Epidermal melanocyte (primary cell): ENCODE data around the gene TMEM168.
"Not testable (repeated sequence)": the region's sequence is repeated elsewhere in the genome, so short reads cannot be mapped to it uniquely, and the experiment has no call there.

Experiments
- DNase-seq: peaks from one replicate; pipeline ENCODE4 v3.0.0; 2011; ENCODE audit warnings: low spot score; ENCODE audit not compliant: insufficient read length

The TMEM168 gene, protein sequence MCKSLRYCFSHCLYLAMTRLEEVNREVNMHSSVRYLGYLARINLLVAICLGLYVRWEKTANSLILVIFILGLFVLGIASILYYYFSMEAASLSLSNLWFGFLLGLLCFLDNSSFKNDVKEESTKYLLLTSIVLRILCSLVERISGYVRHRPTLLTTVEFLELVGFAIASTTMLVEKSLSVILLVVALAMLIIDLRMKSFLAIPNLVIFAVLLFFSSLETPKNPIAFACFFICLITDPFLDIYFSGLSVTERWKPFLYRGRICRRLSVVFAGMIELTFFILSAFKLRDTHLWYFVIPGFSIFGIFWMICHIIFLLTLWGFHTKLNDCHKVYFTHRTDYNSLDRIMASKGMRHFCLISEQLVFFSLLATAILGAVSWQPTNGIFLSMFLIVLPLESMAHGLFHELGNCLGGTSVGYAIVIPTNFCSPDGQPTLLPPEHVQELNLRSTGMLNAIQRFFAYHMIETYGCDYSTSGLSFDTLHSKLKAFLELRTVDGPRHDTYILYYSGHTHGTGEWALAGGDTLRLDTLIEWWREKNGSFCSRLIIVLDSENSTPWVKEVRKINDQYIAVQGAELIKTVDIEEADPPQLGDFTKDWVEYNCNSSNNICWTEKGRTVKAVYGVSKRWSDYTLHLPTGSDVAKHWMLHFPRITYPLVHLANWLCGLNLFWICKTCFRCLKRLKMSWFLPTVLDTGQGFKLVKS

DNA sequence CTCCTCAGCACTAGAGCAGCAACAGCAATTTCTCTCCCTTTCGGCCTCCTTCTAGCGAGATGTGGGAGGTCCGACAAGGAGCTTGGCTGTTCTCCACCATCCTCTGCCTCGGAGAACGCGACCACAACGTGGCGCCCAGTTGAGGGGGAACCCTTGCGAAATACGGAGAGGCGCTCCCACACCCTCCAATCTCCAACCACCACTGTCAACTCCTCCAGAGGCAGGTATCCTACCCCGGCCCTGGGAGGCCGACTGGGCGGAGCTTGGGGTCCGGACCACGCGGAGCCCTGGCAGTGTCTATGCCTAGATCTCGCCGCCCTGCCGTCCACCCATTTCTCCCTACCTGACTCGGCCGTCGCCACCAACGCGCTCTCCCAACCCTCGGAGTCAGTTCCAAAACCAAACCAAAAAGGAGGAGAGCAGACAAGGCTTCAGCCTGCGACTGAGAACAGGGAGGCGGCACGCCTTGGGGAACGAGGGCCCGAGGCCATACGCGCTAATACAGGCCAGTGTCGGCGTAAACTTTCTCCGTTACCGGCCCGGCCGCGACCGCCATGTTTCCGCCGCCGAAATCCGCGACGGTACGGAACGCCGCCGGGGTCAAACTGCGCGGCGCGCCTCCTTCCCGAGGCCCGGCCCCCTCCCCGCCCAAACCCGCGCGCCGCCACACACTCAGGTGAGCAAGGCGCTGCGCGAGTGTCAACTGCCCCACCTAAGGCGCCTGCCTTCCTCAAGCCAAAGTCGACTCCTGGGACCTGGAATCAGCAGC lies at the start of gene TMEM168:
TSS of gene TMEM168 (minus strand) at position 577 of the 769 bp plus-strand sequence. CDS start 5,568 bp downstream, outside the sequence.
- DNase-seq = peak; percentile 54

DNA sequence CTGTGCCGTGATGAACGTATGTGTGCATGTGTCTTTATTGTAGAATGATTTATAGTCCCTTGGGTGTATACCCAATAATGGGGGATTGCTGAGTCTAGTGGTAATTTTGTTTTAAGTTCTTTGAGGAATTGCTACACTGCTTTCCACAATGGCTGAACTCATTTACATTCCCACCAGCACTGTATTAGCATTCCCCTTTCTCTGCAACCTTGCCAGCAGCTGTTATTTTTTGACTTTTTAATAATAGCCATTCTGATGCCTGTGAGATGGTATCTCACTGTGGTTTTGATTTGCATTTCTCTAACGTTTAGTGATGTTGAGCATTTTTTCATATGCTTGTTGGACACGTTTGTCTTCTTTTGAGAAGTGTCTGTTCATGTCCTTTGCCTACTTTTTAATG lies 45.7 kb upstream of the TMEM168 start:
- DNase-seq = not testable (repeated sequence)

DNA sequence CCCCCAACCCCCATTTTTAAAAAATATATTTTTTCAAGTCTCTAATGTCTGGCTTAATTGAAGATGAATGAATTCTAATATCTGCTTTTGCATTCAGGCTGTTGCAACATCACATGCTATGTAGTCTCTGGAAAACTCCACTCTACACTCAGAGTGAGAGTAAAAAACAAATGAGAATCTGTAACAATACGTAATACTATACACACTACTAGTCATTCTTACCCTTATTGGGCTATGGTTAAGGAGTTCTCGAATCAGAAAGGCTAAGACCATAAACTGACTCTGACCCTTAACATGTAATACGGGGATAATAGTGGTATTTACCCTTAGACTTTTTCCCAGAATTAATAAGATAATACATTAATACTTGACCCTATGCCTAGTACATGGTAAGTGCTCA lies 42.9 kb upstream of the TMEM168 start:
- no peak for DNase-seq

DNA sequence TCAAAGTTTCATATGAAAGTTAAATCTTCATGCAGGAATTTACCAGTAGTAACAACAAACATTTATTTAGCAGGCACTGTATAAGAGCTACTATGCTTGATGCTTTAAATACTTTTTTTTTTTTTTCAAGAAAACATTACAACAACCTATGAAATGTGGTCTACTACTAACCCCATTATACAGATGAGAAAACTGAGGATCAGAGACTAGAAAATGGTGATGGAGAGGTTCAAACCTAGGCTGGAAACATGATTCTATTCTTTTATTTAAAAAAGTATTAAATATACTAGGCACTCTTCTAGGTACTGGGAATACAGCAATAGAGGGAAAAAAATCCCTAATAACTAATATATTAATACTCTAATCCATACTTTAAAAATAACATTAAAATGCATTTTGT lies 40.6 kb upstream of the TMEM168 start:
- no peak for DNase-seq

DNA sequence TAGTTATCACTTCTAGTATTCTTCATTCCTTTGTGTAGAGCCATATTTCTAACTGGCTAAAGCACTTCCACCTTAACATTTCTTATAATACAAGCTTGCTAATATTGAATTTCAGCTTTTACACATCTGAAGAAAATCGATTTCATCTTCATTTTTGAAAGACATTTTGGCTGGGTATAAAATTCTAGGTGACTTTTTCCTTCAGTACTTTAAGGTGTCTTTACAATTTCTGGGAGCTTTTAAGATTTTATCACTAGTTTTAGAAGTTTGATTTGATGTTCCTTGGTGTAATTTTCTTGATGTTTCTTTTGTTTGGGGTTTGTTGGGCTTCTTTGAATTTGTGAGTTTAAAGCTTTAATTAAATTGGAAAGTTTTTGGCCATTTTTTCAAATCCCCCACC lies 38.5 kb upstream of the TMEM168 start:
- no peak for DNase-seq

DNA sequence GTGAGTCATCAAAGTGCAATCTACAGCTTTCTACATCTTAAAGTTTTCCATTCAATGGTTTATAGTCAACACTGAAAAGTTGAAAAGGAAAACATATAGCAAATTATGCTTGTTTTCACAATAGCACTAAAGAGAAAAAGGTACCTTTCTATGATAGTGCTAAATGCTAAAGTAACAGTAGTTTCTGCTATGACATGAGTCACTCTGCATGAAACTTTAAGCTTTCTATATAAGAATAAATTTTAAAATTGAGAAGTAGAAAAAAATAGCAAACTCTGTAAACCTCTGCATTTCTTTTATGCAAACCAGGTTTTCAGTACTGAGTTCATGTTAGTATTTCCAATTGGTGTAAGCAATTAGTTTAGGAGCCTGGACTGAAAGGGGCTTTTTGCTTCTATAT lies 31.2 kb upstream of the TMEM168 start:
- no peak for DNase-seq

DNA sequence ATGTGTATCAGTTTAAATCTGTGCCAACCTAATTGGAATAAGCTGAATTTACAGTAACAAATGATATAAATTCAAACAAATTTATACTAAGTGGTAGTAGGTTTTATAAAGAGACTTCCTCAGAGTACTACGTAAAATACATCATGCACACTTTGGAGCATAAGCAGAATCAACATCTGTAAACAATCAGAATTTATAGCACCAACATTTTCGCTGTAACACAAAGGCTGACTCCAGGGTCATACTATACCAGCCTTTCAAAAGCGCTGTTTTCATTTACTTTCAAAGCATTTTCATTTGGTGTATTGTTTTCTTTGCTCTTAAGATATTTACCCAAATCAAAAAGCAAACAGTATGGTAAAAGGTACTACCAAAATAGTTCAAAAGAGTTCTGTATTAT lies 29.3 kb upstream of the TMEM168 start:
- DNase-seq = no peak

DNA sequence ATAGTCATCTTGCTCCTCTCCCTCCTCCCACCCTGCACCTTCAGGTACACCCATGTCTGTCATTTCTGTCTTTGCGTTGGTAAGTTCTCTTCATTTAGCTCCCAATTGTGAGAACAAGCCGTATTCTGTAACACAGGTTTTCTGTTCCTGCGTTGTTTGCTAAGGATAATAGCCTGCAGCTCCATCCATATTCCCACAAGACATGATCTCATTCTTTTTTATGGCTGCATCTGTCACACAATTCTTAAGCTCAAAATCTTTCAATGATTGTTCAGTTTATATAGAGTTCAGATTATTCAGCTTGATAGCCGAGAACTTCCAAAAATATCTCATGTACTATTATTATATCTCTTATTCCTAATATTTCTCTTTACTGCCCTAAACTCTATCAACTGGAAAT lies 16.0 kb upstream of the TMEM168 start:
- DNase-seq = no peak

DNA sequence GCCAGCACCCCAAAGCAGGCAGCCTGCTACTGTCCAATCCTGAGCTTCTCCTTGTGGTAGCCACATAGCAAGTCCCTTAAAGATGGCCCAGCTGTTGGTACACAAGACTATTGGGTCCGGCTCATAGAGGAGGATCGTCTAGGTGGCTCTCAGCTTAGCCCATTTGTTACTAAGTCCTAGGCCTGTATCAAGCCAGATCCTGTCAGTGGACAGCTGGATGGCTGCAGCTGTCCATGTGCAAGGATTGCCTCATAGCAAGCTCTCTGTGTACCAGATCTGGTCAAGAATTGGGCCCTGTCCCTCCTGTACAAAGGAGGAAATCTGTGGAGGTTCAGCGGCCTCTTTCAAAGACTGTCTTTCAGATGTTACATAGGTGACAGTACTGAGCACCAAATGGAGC lies 12.2 kb upstream of the TMEM168 start:
- no peak for DNase-seq

DNA sequence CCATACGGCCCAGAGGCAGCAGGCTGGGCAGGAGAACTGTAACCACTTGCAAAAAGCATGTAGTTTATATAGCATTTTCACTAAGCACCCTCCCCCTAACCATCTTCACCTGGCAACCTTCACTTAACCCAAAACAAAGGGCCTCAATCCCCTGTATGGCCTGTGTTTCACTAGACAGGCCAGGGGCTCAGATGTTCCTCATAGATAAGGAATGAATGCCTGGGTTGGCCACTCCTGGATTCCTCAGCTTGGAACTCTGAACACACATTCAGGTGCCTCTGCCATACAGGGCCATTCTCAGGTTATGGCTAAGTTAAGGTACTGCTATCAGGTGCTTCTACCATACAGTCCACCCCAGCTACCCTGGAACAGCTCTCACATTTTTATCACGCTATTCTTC lies 10.3 kb upstream of the TMEM168 start:
- DNase-seq = no peak

DNA sequence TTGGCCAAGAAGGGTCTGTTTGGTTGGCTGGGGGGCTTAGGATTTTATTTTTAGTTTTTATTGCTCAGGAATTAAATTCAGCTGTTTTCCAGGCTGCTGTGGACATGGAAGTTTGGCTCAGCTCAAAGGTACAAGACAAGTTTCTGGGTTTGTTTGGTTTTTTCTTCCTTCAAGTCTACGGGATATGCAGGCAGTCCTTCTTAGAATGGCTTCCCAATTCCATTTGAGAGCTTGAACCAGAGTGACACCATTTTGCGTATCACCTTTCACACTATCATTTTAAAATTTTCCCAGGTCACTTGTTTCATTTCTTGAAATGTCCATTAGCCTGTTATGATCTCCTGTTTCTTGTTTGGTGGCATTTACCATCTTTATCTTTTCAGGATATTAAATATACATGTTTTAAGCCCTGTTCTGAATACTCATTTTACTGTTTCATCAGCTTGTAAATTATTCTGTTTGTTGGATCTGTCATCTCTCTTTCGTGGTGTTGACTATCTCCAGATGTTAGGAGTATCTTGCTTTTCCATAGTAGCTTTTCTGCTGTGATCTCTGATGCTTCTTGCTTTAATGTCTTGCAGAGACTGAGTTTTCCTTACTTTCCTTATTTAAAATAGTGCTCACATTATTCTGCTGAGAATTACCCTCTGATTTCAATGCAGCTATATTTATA lies 9.4 kb upstream of the TMEM168 start:
- no peak for DNase-seq

DNA sequence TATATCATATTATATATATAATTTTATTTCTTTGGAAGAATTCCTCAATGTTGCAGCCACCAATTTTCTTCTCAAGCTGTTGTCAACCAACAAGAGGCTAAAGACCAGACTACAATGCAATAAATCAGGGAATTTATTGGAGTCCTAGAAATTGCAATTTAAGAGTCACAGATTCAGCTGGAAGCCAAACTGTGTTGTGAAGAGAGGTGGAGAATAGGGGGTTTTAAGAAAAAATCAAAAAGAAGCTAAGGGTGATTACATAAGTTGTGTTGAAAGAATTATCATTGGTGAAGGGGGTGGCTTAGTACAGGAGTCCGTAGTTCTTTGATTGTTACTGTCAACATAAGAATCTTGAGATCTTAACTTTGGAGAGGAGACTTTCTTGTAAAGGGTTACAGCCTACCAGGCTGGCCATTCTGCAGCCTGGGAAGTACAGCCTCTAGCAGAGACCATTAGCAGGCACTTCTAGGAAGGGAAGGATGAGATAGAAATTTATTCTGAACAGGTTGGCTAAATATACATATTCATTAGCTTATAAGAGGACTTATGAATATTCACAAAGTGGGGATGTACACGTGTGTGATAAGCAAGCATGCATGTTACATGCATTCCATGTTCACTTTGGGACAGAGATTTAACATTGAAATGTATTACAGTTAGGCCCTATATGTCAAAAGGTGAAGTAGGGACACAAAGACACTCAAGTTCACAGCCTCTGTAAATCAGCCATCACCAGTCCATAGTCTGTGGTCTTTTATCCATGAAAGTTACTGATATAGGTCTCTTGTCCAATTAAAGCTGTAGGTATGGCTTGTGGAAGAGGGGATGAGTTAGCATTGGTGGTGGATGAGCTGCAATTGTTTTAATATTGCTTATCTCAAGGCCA lies 8.3 kb upstream of the TMEM168 start:
- no peak for DNase-seq

DNA sequence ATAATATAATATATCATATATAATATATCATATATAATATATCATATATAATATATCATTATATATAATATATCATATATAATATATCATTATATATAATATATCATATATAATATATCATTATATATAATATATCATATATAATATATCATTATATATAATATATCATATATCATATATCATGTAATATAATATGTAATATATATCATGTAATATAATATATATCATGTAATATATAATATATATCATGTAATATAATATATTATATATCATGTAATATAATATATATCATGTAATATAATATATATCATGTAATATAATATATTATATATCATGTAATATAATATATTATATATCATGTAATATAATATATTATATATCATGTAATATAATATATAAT lies 6.4 kb upstream of the TMEM168 start:
- DNase-seq = not testable (repeated sequence)

DNA sequence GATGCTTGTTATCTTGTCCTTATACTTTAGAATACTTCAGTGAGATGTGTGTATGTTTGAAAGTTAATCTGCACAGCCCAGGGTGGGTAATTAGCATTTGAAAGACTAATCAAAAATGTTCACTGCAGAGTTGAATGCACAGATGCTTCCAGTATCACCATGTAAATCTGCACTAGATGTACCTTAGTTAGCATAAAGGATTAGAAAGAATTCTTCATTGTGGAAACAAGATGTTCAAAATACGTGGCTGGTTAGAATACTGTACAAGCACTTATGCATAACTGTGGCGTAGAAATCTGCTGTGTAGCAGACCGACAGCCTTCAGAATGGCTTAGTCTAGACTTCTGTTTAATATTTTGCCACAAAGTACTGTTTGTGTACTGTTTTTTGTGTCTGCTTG lies 2.2 kb upstream of the TMEM168 start:
- no peak for DNase-seq

DNA sequence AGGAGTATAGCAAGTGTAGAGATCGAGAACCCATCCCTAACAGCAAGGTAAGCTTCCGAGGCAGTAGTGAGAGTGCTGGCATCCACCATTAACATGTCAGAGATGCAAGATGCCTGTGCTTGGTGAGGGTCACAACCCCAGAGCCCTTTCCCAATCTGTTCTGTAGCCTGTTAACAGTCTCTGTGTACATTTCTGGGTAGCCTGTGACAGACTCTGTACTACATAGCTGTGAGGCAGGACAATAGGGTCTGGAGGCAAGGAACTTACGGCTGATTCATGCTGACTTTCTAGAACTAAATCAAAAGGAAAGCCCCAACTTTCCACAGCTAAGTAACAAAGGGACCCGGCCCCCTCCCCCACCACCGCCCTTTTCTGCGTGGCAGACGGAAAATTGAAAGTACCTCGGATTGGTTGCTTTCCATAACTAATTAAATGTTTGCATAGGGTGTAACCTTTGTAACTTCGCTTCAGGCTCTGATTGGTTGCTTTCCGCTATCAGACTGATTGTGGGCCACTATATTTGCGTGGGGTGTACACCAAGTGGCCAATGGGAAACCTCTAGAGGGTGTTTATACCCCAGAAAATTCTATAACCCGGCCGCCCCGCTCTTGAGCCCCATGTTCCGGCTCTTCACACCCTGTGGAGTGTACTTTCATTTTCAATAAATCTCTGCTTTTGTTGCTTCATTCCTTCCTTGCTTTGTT lies 1.4 kb upstream of the TMEM168 start:
- no peak for DNase-seq

DNA sequence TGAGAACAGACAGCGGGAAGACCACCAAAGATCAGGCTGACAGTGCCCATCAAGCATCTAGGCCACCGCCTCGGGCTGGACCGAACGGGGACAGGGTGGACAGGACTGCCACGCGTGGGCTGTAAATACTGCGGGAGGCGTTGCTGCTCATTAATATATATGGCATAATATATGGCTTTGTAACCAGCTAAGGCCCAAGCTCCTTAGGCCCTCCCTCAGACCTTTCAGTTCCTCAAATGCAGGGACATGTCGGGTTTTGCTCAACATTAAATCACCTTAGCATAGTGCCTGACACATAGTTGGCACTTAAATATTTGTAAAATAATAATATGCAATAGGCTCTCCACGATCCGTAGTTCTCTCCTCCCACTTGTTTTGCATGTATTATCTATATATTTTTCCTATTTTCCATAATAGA lies 402 bp upstream of the TMEM168 start:
- DNase-seq = no peak

DNA sequence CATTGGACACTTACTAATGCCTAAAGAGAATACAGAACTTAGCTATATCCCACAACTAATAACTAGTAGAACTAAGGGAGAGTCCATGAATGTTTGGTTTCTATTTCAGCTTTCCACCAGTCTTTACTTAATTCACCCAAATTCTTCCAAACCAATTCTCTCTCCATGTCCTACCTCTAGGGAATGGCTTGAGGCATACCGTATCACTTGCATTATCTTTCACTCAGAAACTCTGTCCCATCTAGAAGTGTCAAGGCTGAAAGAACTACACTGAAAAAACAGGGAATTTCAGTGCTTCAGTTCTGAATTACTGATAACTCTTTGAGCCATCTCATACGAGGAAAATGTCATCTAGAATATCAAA lies 758 bp downstream of the TMEM168 start:
- no peak for DNase-seq

DNA sequence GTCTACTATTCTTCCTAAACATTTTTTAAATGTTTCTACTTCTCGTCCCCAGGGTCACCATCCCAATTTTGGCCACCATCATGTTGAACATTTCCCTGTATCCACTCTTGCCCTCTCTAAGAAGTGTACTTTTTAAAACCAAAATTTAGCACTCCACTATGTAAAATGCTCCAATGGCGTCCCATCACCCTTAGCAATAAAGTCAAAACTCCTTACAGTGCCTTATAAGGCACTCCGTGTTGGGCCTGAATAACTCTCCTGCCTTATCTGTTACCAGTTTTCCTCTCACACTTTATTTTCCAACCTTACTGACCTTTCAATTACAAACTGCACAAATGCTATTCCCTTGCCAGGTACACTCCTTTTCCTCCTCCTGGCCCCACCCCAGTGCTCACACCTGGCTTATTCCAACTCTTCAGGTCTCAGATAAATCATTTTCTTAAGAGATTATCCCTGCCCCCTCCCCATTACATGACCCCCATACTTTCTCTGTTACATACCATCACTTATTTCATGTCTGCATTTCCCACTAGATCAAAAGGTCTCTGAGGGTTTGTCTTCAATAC lies 1.3 kb downstream of the TMEM168 start:
- DNase-seq = no peak

DNA sequence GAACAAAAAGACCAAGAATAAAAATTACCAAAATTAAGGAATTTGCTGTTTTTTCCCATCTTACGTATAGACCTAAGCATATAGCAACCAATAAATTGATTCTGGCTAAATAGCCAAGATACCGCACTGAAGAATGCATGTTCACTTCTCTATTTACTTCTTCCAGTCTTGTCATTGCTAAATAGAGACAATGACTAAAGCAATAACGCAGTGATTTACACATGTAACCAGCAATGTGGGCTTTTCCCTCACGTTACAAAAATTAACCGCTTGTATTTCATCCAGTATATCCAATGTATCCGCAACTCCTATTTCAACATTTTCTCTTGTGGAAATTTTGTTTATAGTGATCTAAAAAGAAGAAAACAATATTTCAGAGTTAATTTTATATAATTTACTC lies 5.6 kb downstream of the TMEM168 start:
- DNase-seq = no peak

DNA sequence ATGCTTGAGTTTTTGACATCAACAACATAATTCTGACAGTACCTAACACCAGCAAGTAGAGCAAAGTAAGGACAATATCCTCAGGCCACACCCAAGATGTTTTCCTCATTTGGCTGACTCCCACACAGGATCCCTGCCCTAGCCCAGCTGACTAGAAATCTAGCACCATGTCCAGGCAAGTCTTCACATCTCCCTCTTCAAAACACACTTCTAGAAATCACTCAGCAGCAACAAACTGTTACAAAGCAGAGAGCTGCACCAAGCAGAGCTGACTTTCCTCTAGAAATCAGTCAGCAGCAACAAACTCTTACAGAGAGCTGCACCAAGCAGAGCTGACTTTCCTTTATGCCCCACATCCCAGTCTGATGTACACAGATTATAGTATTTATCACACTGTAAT lies 7.7 kb downstream of the TMEM168 start:
- no peak for DNase-seq
